ENCODE results near the gene VTI1A.

DNA sequence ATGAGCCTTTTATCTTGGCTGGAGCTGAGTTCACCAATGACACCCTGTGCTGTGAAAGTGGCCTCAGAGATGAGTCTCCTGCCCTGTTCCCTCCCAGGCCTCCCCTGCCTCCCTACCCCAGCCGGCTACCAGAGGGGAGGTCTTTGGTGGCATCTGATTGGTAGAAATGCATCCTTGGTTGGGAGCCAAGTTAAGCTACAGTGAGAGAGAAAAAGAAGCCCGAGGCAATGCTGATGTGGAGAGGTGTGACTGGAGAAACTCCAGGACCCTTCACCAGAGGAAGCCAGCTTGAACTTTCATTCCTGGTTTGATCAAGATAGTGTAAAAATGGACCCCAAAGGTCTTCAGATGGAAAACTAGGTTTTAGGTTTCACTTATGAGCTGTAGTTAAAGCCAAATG is 311.9 kb downstream of the VTI1A start:
- TF ChIP-seq, protein P1, sequence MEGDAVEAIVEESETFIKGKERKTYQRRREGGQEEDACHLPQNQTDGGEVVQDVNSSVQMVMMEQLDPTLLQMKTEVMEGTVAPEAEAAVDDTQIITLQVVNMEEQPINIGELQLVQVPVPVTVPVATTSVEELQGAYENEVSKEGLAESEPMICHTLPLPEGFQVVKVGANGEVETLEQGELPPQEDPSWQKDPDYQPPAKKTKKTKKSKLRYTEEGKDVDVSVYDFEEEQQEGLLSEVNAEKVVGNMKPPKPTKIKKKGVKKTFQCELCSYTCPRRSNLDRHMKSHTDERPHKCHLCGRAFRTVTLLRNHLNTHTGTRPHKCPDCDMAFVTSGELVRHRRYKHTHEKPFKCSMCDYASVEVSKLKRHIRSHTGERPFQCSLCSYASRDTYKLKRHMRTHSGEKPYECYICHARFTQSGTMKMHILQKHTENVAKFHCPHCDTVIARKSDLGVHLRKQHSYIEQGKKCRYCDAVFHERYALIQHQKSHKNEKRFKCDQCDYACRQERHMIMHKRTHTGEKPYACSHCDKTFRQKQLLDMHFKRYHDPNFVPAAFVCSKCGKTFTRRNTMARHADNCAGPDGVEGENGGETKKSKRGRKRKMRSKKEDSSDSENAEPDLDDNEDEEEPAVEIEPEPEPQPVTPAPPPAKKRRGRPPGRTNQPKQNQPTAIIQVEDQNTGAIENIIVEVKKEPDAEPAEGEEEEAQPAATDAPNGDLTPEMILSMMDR (conservative IDR thresholded peaks at IDR 0.05; ENCODE audit: low read depth in 2 of 2) = no peak
- TF ChIP-seq POLR2AphosphoS5 (IDR thresholded peaks at IDR 0.05; ENCODE audit: low read depth) = no peak
- no peak for TF ChIP-seq EZH2phosphoT487 (IDR thresholded peaks at IDR 0.05; ENCODE audit: unreplicated experiment)
- TF ChIP-seq, protein P2, sequence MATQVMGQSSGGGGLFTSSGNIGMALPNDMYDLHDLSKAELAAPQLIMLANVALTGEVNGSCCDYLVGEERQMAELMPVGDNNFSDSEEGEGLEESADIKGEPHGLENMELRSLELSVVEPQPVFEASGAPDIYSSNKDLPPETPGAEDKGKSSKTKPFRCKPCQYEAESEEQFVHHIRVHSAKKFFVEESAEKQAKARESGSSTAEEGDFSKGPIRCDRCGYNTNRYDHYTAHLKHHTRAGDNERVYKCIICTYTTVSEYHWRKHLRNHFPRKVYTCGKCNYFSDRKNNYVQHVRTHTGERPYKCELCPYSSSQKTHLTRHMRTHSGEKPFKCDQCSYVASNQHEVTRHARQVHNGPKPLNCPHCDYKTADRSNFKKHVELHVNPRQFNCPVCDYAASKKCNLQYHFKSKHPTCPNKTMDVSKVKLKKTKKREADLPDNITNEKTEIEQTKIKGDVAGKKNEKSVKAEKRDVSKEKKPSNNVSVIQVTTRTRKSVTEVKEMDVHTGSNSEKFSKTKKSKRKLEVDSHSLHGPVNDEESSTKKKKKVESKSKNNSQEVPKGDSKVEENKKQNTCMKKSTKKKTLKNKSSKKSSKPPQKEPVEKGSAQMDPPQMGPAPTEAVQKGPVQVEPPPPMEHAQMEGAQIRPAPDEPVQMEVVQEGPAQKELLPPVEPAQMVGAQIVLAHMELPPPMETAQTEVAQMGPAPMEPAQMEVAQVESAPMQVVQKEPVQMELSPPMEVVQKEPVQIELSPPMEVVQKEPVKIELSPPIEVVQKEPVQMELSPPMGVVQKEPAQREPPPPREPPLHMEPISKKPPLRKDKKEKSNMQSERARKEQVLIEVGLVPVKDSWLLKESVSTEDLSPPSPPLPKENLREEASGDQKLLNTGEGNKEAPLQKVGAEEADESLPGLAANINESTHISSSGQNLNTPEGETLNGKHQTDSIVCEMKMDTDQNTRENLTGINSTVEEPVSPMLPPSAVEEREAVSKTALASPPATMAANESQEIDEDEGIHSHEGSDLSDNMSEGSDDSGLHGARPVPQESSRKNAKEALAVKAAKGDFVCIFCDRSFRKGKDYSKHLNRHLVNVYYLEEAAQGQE (IDR thresholded peaks at IDR 0.05; ENCODE audit: unreplicated experiment) = no peak
- TF ChIP-seq EZH2 (IDR thresholded peaks at IDR 0.05; ENCODE audit: low read depth, unreplicated experiment) = no peak
- TF ChIP-seq, protein P3, sequence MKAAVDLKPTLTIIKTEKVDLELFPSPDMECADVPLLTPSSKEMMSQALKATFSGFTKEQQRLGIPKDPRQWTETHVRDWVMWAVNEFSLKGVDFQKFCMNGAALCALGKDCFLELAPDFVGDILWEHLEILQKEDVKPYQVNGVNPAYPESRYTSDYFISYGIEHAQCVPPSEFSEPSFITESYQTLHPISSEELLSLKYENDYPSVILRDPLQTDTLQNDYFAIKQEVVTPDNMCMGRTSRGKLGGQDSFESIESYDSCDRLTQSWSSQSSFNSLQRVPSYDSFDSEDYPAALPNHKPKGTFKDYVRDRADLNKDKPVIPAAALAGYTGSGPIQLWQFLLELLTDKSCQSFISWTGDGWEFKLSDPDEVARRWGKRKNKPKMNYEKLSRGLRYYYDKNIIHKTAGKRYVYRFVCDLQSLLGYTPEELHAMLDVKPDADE (IDR thresholded peaks at IDR 0.05) = no peak
- TF ChIP-seq, protein P4, sequence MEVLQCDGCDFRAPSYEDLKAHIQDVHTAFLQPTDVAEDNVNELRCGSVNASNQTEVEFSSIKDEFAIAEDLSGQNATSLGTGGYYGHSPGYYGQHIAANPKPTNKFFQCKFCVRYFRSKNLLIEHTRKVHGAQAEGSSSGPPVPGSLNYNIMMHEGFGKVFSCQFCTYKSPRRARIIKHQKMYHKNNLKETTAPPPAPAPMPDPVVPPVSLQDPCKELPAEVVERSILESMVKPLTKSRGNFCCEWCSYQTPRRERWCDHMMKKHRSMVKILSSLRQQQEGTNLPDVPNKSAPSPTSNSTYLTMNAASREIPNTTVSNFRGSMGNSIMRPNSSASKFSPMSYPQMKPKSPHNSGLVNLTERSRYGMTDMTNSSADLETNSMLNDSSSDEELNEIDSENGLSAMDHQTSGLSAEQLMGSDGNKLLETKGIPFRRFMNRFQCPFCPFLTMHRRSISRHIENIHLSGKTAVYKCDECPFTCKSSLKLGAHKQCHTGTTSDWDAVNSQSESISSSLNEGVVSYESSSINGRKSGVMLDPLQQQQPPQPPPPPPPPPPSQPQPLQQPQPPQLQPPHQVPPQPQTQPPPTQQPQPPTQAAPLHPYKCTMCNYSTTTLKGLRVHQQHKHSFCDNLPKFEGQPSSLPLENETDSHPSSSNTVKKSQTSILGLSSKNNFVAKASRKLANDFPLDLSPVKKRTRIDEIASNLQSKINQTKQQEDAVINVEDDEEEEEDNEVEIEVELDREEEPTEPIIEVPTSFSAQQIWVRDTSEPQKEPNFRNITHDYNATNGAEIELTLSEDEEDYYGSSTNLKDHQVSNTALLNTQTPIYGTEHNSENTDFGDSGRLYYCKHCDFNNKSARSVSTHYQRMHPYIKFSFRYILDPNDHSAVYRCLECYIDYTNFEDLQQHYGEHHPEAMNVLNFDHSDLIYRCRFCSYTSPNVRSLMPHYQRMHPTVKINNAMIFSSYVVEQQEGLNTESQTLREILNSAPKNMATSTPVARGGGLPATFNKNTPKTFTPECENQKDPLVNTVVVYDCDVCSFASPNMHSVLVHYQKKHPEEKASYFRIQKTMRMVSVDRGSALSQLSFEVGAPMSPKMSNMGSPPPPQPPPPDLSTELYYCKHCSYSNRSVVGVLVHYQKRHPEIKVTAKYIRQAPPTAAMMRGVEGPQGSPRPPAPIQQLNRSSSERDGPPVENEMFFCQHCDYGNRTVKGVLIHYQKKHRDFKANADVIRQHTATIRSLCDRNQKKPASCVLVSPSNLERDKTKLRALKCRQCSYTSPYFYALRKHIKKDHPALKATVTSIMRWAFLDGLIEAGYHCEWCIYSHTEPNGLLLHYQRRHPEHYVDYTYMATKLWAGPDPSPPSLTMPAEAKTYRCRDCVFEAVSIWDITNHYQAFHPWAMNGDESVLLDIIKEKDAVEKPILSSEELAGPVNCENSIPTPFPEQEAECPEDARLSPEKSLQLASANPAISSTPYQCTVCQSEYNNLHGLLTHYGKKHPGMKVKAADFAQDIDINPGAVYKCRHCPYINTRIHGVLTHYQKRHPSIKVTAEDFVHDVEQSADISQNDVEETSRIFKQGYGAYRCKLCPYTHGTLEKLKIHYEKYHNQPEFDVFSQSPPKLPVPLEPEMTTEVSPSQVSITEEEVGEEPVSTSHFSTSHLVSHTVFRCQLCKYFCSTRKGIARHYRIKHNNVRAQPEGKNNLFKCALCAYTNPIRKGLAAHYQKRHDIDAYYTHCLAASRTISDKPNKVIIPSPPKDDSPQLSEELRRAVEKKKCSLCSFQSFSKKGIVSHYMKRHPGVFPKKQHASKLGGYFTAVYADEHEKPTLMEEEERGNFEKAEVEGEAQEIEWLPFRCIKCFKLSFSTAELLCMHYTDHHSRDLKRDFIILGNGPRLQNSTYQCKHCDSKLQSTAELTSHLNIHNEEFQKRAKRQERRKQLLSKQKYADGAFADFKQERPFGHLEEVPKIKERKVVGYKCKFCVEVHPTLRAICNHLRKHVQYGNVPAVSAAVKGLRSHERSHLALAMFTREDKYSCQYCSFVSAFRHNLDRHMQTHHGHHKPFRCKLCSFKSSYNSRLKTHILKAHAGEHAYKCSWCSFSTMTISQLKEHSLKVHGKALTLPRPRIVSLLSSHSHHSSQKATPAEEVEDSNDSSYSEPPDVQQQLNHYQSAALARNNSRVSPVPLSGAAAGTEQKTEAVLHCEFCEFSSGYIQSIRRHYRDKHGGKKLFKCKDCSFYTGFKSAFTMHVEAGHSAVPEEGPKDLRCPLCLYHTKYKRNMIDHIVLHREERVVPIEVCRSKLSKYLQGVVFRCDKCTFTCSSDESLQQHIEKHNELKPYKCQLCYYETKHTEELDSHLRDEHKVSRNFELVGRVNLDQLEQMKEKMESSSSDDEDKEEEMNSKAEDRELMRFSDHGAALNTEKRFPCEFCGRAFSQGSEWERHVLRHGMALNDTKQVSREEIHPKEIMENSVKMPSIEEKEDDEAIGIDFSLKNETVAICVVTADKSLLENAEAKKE (CRISPR knock-in tag; IDR thresholded peaks at IDR 0.05) = no peak
- no peak for TF ChIP-seq ZNF331 (CRISPR knock-in tag; IDR thresholded peaks at IDR 0.05; ENCODE audit: low read depth)
